GM12891 (cell line): Measurements from ENCODE around the gene OR2G2. TPM values are rescaled to one million over a fixed set of nuclear protein-coding genes. Genes with fewer than 3 reads are reported as not detected.

ENCODE experiments used
- DNase-seq: peaks from one replicate; pipeline ENCODE4 v3.0.0; 2011; ENCODE audit warnings: low spot score; ENCODE audit not compliant: insufficient read length
- FAIRE-seq: peaks from 2 replicates; lab custom pipeline; 2011; peaks lifted over from hg19 to GRCh38; lab: Jason Lieb, UNC
- PAX5 ChIP-seq: IDR thresholded peaks from 2 replicates; pipeline ENCODE4 v1.6.1; 2011; ENCODE audit warnings: low read length, moderate library complexity, mild to moderate bottlenecking; ENCODE audit not compliant: insufficient read depth, severe bottlenecking
- POLR2A ChIP-seq: IDR thresholded peaks from 2 replicates; pipeline ENCODE4 v1.6.1; 2011; ENCODE audit warnings: low read depth, low read length, control low read depth
- POLR2AphosphoS5 ChIP-seq: IDR thresholded peaks from 2 replicates; pipeline ENCODE4 v1.6.1; 2011; ENCODE audit warnings: low read depth, low read length, control low read depth
- POU2F2 ChIP-seq: IDR thresholded peaks from 2 replicates; pipeline ENCODE4 v1.6.1; 2011; ENCODE audit warnings: low read depth, mild to moderate bottlenecking, control low read depth, low read length, moderate library complexity
- SPI1 ChIP-seq: IDR thresholded peaks from 2 replicates; pipeline ENCODE4 v1.6.1; 2011; ENCODE audit warnings: low read depth, low read length, control low read depth
- TAF1 ChIP-seq: IDR thresholded peaks from 2 replicates; pipeline ENCODE4 v1.6.1; 2011; ENCODE audit warnings: low read depth, low read length, control low read depth
- polyA plus RNA-seq: library from polyadenylated mRNA; unstranded; fragments of >200 nt; gene quantifications from one replicate; pipeline ENCODE4 v1.2.1, GENCODE V29; 2012; ENCODE audit warnings: low read depth, missing spikeins, inconsistent platforms; ENCODE audit not compliant: missing spikeins

OR2G2 gene, protein sequence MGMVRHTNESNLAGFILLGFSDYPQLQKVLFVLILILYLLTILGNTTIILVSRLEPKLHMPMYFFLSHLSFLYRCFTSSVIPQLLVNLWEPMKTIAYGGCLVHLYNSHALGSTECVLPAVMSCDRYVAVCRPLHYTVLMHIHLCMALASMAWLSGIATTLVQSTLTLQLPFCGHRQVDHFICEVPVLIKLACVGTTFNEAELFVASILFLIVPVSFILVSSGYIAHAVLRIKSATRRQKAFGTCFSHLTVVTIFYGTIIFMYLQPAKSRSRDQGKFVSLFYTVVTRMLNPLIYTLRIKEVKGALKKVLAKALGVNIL
- polyA plus RNA-seq, result not detected

DNA sequence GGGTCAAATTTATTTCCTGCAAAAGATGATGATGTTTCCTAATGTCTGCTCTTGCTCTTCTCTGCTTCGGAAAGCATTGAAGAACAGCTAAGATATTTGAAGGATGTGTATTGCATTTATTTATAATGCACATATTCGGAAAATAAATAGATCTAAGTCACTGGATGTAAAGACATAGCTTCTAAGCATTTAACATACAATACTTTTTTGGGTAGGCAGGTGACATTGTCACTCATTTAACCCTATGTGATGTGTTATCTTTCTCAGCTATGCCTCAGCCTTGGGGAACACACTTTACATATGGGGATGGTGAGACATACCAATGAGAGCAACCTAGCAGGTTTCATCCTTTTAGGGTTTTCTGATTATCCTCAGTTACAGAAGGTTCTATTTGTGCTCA lies at the start of gene OR2G2:
Gene OR2G2 (plus strand): TSS at position 301 of the 400 bp plus-strand sequence. CDS start 0 bp downstream, at position 301.
- no peak for DNase-seq
- no peak for FAIRE-seq
- no peak for TF ChIP-seq SPI1
- TF ChIP-seq POLR2A, result no peak
- TF ChIP-seq PAX5, result no peak
- no peak for TF ChIP-seq POU2F2
- no peak for TF ChIP-seq POLR2AphosphoS5
- no peak for TF ChIP-seq TAF1

DNA sequence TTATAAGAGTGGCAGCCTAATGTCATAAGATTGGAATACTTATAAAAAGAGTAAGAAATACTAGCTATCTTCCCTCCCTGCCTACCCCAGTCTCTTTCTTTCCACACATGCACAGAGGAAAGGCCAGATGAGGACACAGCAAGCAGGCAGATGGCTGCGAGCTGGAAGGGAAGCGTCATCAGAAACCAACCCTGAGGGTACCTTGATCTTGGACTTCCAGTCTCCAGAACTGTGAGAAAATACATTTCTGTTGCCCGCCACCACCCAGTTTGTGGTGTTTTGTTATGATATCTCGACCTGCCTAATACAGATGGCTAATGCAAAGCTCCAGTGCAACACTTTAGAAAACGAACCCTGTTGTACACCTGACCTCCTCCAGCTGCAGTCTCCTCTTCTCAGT lies 49.6 kb upstream of the OR2G2 start:
- DNase-seq (no peak), FAIRE-seq (no peak)
- no peak for TF ChIP-seq POLR2A
- TF ChIP-seq POU2F2, result no peak
- TF ChIP-seq SPI1, result no peak
- no peak for TF ChIP-seq PAX5
- TF ChIP-seq TAF1, result no peak
- no peak for TF ChIP-seq POLR2AphosphoS5

DNA sequence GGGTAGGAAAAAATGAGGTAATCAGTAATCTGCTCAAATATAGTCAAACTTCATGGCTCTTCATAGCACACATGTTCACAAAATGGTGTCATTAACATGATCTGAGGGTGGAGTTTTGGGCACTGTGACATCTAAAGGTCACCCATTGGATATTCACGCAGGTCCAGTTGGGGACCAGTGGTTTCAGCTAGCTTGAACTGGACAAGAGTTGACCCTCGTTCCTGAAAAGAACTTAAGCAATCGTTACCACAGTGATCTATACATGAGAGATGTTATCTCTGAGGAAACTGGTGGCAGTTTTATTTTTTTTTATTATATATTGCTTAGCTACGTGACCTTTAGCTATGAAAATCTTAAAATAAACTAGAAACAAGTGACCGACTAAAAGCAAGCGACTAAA lies 48.9 kb upstream of the OR2G2 start:
- no peak for TF ChIP-seq POLR2AphosphoS5
- FAIRE-seq, result peak; percentile 23

DNA sequence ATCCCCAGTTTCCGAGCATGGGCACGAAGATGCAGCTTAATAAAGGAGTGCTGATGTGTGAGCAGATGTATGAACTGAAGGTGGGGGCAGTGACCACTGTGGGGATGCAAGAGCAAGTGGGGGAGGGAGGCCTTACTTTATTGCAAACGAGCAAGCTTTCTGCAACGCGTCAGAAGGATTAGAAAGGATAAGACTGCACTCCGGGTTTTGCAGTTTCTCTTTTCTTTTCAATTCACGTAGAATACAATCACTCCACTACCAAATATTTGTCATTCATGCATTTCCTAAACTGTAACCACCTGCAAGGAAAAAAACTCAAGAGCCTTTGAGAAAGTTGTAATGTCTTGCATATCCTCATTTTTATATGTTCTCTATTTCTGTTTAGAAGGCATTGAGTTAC lies 47.6 kb upstream of the OR2G2 start:
- TF ChIP-seq POU2F2 (no peak), POLR2AphosphoS5 (no peak), PAX5 (no peak), TAF1 (no peak)
- DNase-seq, result no peak
- no peak for FAIRE-seq

More for the DNA sequence above, 48.9 kb upstream of the OR2G2 start:
- no peak for DNase-seq

DNA sequence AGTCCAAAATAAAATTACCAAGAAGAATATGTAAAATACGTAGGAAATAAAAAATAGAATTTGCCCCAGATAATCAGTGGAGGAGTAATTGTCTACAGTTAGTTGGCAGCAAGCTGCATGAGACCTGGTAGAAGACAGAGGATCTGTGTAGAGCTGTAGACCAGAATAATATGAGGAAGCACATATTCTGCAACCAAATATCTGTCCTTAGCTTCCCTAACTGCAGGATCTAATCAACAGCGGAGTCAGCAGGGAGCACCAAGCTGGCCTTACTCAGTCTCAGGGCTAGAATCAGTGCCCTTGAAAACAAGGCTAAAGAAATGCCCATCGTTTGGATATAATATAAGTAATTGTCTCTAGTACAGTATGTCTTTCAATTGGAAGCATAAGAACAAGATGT lies 45.3 kb upstream of the OR2G2 start:
- TF ChIP-seq TAF1, result no peak
- TF ChIP-seq POU2F2, result no peak
- TF ChIP-seq PAX5, result no peak
- no peak for TF ChIP-seq SPI1
- no peak for TF ChIP-seq POLR2AphosphoS5
- no peak for TF ChIP-seq POLR2A
- FAIRE-seq, result no peak

DNA sequence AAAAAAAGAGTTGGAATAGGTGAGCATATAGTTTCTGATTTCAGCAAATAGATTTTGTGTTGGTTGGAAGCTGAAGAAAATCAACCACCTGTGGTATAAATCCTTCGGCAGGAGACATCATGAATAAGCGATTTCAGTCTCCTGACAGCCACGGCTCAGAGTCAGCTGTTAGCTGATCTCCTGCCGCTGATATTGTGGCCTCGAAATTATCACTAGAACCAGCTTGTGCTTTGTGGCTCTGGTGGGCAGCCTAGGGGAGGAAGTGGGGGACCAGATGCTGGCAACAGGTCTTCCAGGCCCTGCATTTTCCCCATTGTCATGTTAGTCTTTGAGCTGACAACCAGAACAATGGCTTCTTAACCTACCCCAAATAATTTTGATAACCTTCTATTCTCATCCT lies 40.1 kb upstream of the OR2G2 start:
- no peak for TF ChIP-seq POU2F2
- no peak for TF ChIP-seq PAX5
- TF ChIP-seq SPI1, result no peak
- no peak for TF ChIP-seq POLR2A
- TF ChIP-seq POLR2AphosphoS5, result no peak
- no peak for TF ChIP-seq TAF1
- DNase-seq (no peak), FAIRE-seq (no peak)

More for the DNA sequence above, 45.3 kb upstream of the OR2G2 start:
- DNase-seq, result no peak

DNA sequence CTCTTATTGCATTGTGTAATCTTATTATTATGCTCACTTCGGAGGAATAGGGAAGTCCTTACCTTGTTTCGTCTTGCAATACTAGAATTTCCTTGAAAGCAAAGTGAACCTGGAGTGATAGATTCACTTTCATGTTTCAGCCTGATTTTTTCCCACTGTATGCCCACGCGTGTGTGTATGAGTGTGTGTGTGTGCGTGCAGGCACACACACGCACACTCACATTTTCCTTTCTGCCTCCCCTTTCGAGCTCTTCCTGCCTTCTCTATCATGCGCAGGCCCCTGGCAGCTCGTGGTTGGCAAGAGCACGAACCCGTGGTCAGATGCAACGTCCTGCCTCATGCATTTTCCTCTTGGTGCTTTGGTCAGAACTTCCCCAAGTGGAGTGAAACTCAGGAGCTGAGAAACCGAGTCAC lies 39.4 kb upstream of the OR2G2 start, which contains the start of gene GCSAML:
Gene GCSAML (plus strand): TSS at position 366 of the 414 bp plus-strand sequence. CDS start 58 bp downstream, outside the sequence.
- FAIRE-seq, result no peak
- no peak for DNase-seq

DNA sequence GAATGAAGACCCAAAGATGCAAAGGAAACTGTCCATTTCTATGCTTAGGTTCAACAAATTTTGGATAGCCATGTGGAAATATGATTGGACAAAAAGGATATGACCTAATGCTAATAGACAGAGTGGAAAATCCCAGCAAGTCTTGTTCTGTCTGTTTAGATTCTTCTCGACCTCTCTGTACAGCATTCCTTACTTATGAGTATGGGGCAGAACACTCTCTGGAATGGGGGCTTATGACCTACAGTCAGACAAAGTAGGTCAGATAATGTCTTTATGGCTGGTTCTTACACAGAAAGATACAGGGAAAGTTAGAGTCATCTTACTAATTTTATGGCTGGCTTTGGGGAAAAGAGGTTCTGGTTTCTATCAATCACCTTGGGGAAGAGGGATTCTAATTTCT lies 36.4 kb upstream of the OR2G2 start:
- TF ChIP-seq POU2F2 (no peak), TAF1 (no peak), POLR2A (no peak), PAX5 (no peak)
- FAIRE-seq (no peak), DNase-seq (no peak)

More for the DNA sequence above, 39.4 kb upstream of the OR2G2 start, which contains the start of gene GCSAML:
- TF ChIP-seq TAF1, result no peak
- no peak for TF ChIP-seq SPI1
- no peak for TF ChIP-seq POLR2A
- TF ChIP-seq PAX5, result no peak
- no peak for TF ChIP-seq POLR2AphosphoS5
- no peak for TF ChIP-seq POU2F2

DNA sequence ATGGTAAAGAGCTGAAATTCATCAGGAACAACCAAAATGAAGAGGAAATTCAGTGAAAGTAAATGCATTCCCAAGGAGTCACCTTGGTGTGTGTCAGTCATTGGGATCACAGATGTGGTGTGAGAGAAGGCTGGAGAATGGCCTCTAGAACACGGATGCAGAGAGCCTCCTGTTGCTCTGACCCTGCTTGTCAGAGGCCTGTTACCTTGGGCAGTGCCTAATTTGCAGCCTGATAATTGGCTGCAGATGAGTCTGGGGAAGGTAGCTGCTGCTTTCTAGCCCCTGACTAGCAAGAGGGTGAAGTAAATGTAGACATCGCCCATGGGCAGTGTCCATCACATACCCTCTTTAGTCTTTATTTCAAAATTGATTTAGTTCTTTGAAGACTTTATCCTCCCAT lies 35.9 kb upstream of the OR2G2 start:
- FAIRE-seq (no peak), DNase-seq (no peak)
- TF ChIP-seq TAF1 (no peak), SPI1 (no peak), POU2F2 (no peak), PAX5 (no peak), POLR2A (no peak), POLR2AphosphoS5 (no peak)

DNA sequence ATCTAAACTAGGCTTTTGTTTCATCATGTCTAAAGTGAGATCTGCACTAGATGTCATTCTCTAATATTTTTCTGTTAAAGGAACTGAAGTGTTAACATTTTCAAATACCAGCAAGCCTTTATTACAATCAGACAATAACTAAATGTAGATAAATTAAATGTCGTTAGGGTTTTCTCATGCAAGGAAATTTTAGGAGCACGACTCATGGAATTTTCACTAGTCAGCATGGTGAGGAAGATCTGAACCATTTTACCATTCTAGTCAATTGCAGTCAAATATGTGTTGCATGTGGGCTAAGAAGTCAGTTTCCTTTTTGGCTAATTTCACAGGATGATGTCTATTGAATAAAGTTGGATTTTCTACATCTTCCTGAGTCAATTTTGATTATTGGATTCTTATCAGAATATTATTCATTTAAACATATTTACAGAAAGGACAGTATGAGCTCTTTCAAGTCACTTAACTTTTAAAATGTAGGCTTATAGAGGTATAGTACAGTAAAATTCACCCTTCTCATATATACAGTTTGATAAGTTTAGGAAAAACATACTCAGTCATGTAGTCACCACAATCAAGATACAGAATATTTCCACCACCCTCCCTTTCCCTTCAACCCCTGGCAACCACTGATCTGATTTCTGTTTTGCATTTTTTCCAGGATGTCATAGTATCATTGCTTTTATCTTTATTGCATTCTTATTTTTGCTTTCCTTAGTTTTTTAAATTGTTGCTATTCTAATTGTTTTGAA lies 30.1 kb upstream of the OR2G2 start:
- TF ChIP-seq PAX5 (no peak), TAF1 (no peak), SPI1 (no peak), POLR2AphosphoS5 (no peak), POLR2A (no peak)
- DNase-seq (no peak), FAIRE-seq (no peak)
